SK-N-SH (cell line): Measurements from ENCODE around the gene NLGN1. TPM values are rescaled to one million over a fixed set of nuclear protein-coding genes. Genes with fewer than 3 reads are reported as not detected.

ENCODE experiments used
- CTCF ChIA-PET: fragments of 300-600, 350-600 bp; formaldehyde crosslinking; extraction: SDS; loops from one replicate; lab custom pipeline; 2021; lab: Yijun Ruan, JAX
- POLR2A ChIA-PET: fragments of 350-600 bp; sonication (Branson Sonifier 250); formaldehyde crosslinking; extraction: SDS; loops from one replicate; lab custom pipeline; 2020; ENCODE audit warnings: antibody characterized with exemption, inconsistent platforms; lab: Yijun Ruan, JAX
- DNase-seq: peaks from one replicate; pipeline ENCODE4 v3.0.0; 2012
- H2AFZ ChIP-seq: fragments of 200-600 bp; sonication (generic); 2 replicates; pipeline ENCODE4 v1.8.1; 2016; ENCODE audit warnings: antibody characterized with exemption, mild to moderate bottlenecking, low read depth
- H3F3A ChIP-seq: fragments of 200-600 bp; sonication (generic); replicated peaks from 2 replicates; pipeline ENCODE3; 2016; ENCODE audit warnings: antibody characterized with exemption, mild to moderate bottlenecking; ENCODE audit not compliant: insufficient read depth
- H3K27ac ChIP-seq, 2 experiments: fragments of 200-500 bp in 1 of 2; fragments of 200-600 bp in 1 of 2; sonication (Bioruptor generic) in 1 of 2; sonication (generic), shearing (Covaris generic) in 1 of 2; 2 replicates each; pipeline versions ENCODE4 v1.5.1 to v1.6.1; 2014 to 2016; ENCODE audit warnings: low read depth in 2 of 2, inconsistent platforms in 1 of 2, low read length in 1 of 2, mild to moderate bottlenecking in 1 of 2, mixed read lengths in 1 of 2
- H3K27me3 ChIP-seq: fragments of 200-600 bp; sonication (generic), shearing (Covaris generic); 2 replicates; pipeline ENCODE4 v1.6.1; 2016; ENCODE audit warnings: mixed run types; ENCODE audit not compliant: insufficient read depth
- H3K36me3 ChIP-seq, 2 experiments: fragments of 200-500 bp in 1 of 2; fragments of 200-600 bp in 1 of 2; sonication (Bioruptor generic) in 1 of 2; sonication (generic) in 1 of 2; replicated peaks in 1 of 2; 2 replicates each; pipeline versions ENCODE3 to v1.5.1; 2014 to 2016; ENCODE audit warnings: low read length in 1 of 2, mild to moderate bottlenecking in 1 of 2; ENCODE audit not compliant: insufficient read depth in 2 of 2, control insufficient read depth in 1 of 2
- H3K4me1 ChIP-seq, 2 experiments: fragments of 200-500 bp in 1 of 2; fragments of 200-600 bp in 1 of 2; sonication (Bioruptor generic) in 1 of 2; sonication (generic), shearing (Covaris generic) in 1 of 2; 2 replicates each; pipeline versions ENCODE4 v1.5.1 to v1.6.1; 2014 to 2016; ENCODE audit warnings: low read depth in 1 of 2, low read length in 1 of 2, mixed run types in 1 of 2; ENCODE audit not compliant: insufficient read depth in 2 of 2, control insufficient read depth in 1 of 2
- H3K4me2 ChIP-seq: fragments of 200-600 bp; sonication (generic), shearing (Covaris generic); 2 replicates; pipeline ENCODE4 v1.6.1; 2017; ENCODE audit warnings: mixed run types
- H3K4me3 ChIP-seq, 2 experiments: fragments of 200-500 bp in 1 of 2; fragments of 200-600 bp in 1 of 2; sonication (Bioruptor generic) in 1 of 2; sonication (generic), shearing (Covaris generic) in 1 of 2; 2 replicates each; pipeline versions ENCODE4 v1.5.1 to v1.8.1; 2014 to 2016; ENCODE audit warnings: low read depth in 2 of 2, inconsistent platforms in 1 of 2, low read length in 1 of 2, mild to moderate bottlenecking in 1 of 2, mixed read lengths in 1 of 2, moderate library complexity in 1 of 2
- H3K79me2 ChIP-seq: fragments of 200-600 bp; sonication (generic); 2 replicates; pipeline ENCODE4 v1.8.1; 2017; ENCODE audit warnings: mild to moderate bottlenecking; ENCODE audit not compliant: insufficient read depth
- H3K9ac ChIP-seq: fragments of 200-600 bp; sonication (generic); 2 replicates; pipeline ENCODE4 v1.6.1; 2017; ENCODE audit warnings: mixed run types
- H3K9me2 ChIP-seq: fragments of 200-600 bp; sonication (generic); 2 replicates; pipeline ENCODE4 v1.6.1; 2017; ENCODE audit warnings: mixed run types
- H3K9me3 ChIP-seq: fragments of 200-600 bp; sonication (generic); 2 replicates; pipeline ENCODE4 v1.6.1; 2017; ENCODE audit warnings: mixed run types, mild to moderate bottlenecking, moderate library complexity
- H4K20me1 ChIP-seq: fragments of 200-600 bp; sonication (generic); 2 replicates; pipeline ENCODE4 v1.6.1; 2017; ENCODE audit warnings: mild to moderate bottlenecking, mixed run types; ENCODE audit not compliant: insufficient read depth
- ELF1 ChIP-seq: IDR thresholded peaks from 2 replicates; pipeline ENCODE4 v1.4.0; 2012
- EP300 ChIP-seq, 2 experiments: IDR thresholded peaks; 2 replicates each; pipeline versions ENCODE4 v1.4.0 to v1.6.1; 2012; ENCODE audit warnings: borderline replicate concordance in 1 of 2, low read depth in 1 of 2, low read length in 1 of 2
- FOXJ3 ChIP-seq: sonication (generic); formaldehyde crosslinking; IDR thresholded peaks from 2 replicates; pipeline ENCODE4 v1.5.1; 2020; ENCODE audit warnings: mild to moderate bottlenecking, missing genetic modification reagents
- FOXM1 ChIP-seq: IDR thresholded peaks from 2 replicates; pipeline ENCODE4 v1.4.0; 2012; ENCODE audit warnings: low read depth, mild to moderate bottlenecking
- GATA2 ChIP-seq: sonication (generic); formaldehyde crosslinking; IDR thresholded peaks from 2 replicates; pipeline ENCODE4 v1.5.0; 2020; ENCODE audit warnings: mild to moderate bottlenecking, missing genetic modification reagents
- IRF3 ChIP-seq: fragments of 150-350 bp; IDR thresholded peaks from 2 replicates; pipeline ENCODE4 v1.6.1; 2016; ENCODE audit warnings: mild to moderate bottlenecking, low read depth, low read length
- JUND ChIP-seq: IDR thresholded peaks from 2 replicates; pipeline ENCODE4 v1.4.0; 2012
- MAX ChIP-seq: IDR thresholded peaks from 2 replicates; pipeline ENCODE4 v1.4.0; 2012; ENCODE audit warnings: low read depth
- MEF2A ChIP-seq: IDR thresholded peaks from 2 replicates; pipeline ENCODE4 v1.4.0; 2012; ENCODE audit warnings: low read depth, borderline replicate concordance
- NFIC ChIP-seq: IDR thresholded peaks from 2 replicates; pipeline ENCODE4 v1.4.0; 2012; ENCODE audit warnings: borderline replicate concordance
- NRF1 ChIP-seq: IDR thresholded peaks from 2 replicates; pipeline ENCODE4 v1.6.1; 2012; ENCODE audit warnings: low read depth, mild to moderate bottlenecking, low read length
- POLR2AphosphoS5 ChIP-seq: IDR thresholded peaks from 2 replicates; pipeline ENCODE4 v1.6.1; 2012; ENCODE audit warnings: low read depth, low read length
- RCOR1 ChIP-seq: fragments of 150-350 bp; IDR thresholded peaks from 2 replicates; pipeline ENCODE4 v1.6.1; 2017; ENCODE audit warnings: antibody characterized with exemption, low read length
- RFX5 ChIP-seq: IDR thresholded peaks from 2 replicates; pipeline ENCODE4 v1.6.1; 2012; ENCODE audit warnings: mild to moderate bottlenecking, improper control_type of control experiment, low read length
- RXRA ChIP-seq: IDR thresholded peaks from 2 replicates; pipeline ENCODE4 v1.4.0; 2012; ENCODE audit warnings: low read depth, mild to moderate bottlenecking, borderline replicate concordance
- SIN3A ChIP-seq: IDR thresholded peaks from 2 replicates; pipeline ENCODE4 v1.6.1; 2012; ENCODE audit warnings: low read depth, mild to moderate bottlenecking, low read length, moderate library complexity, borderline replicate concordance
- TAF1 ChIP-seq: IDR thresholded peaks from 2 replicates; pipeline ENCODE4 v1.6.1; 2012; ENCODE audit warnings: low read depth, mild to moderate bottlenecking, low read length, moderate library complexity, borderline replicate concordance
- USF1 ChIP-seq: IDR thresholded peaks from 2 replicates; pipeline ENCODE4 v1.4.0; 2012; ENCODE audit warnings: low read depth, borderline replicate concordance
- ZBTB33 ChIP-seq: IDR thresholded peaks from 2 replicates; pipeline ENCODE4 v1.4.0; 2012; ENCODE audit warnings: low read depth, borderline replicate concordance
- polyA plus RNA-seq, 3 experiments: library from polyadenylated mRNA; depleted of rRNA; stranded (reverse); fragments of >200 nt; gene quantifications; 2 replicates each; pipeline ENCODE4 v1.2.3, GENCODE V29; 2012
- TF ChIP-seq, protein P1 (sequence below): fragments of 200-600 bp; sonication (generic); IDR thresholded peaks from 2 replicates; pipeline ENCODE4 v1.6.1; 2017; ENCODE audit warnings: antibody characterized with exemption, mild to moderate bottlenecking, moderate library complexity
- TF ChIP-seq, protein P2 (sequence below): IDR thresholded peaks from 2 replicates; pipeline ENCODE4; 2012

Gene NLGN1
- polyA plus RNA-seq, 1 of the 3 experiments (the other 2 are of a cell fraction): 1.5 TPM

GRCh38 chr3:173893835-173894234 lies 496.3 kb downstream of the NLGN1 start (continued):
- TF ChIP-seq TAF1 (no peak), MAX (no peak), FOXM1 (no peak), ZBTB33 (no peak), RXRA (no peak), NFIC (no peak)
- TF ChIP-seq, protein P1, sequence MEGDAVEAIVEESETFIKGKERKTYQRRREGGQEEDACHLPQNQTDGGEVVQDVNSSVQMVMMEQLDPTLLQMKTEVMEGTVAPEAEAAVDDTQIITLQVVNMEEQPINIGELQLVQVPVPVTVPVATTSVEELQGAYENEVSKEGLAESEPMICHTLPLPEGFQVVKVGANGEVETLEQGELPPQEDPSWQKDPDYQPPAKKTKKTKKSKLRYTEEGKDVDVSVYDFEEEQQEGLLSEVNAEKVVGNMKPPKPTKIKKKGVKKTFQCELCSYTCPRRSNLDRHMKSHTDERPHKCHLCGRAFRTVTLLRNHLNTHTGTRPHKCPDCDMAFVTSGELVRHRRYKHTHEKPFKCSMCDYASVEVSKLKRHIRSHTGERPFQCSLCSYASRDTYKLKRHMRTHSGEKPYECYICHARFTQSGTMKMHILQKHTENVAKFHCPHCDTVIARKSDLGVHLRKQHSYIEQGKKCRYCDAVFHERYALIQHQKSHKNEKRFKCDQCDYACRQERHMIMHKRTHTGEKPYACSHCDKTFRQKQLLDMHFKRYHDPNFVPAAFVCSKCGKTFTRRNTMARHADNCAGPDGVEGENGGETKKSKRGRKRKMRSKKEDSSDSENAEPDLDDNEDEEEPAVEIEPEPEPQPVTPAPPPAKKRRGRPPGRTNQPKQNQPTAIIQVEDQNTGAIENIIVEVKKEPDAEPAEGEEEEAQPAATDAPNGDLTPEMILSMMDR: no peak
- TF ChIP-seq, all 33 proteins: peak for 0

DNA sequence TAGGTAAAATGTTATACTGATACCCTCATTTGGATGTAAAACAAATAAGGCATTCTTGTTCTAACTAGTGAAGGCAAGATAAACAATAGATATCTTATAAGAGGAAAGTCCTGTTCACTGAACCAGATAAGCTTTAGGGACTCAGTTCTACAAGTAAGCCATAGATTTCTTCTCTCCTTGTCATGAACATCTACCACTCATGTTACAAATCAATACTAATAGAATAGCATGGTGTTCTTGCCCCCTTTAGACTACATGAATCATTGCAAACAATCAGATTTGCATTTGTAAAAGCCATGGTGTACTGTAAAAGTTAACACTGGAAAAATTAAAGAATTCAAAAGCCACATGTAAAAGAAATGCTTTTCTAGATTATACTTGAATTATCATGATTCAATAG lies 500.1 kb downstream of the NLGN1 start:
- Histone ChIP-seq H3K4me3 (no peak overlapping the region), H3K36me3 (no peaks in the 10 kb centered on the region), H3K79me2 (no peaks in the 10 kb centered on the region), H3K4me2 (no peak overlapping the region), H3K27me3 (no peaks in the 10 kb centered on the region), H3F3A (peaks cover 10% of the 10 kb centered on the region), H3K4me1 (no peaks in the 10 kb centered on the region; a peak in 1 of 4 replicates), H4K20me1 (no peaks in the 10 kb centered on the region), H3K27ac (no peak overlapping the region), H3K9me2 (no peaks in the 10 kb centered on the region), H3K9me3 (no peaks in the 10 kb centered on the region), H2AFZ (peak overlapping the region; percentile 9; the same call in 1 of the 2 replicates), H3K9ac (no peak overlapping the region)
- no peak for DNase-seq
- no peak for TF ChIP-seq FOXJ3 (CRISPR knock-in tag)
- no peak for TF ChIP-seq USF1
- no peak for TF ChIP-seq IRF3
- TF ChIP-seq TAF1: no peak
- TF ChIP-seq JUND: no peak
- no peak for TF ChIP-seq RFX5
- TF ChIP-seq ZBTB33: no peak
- TF ChIP-seq, protein P2, sequence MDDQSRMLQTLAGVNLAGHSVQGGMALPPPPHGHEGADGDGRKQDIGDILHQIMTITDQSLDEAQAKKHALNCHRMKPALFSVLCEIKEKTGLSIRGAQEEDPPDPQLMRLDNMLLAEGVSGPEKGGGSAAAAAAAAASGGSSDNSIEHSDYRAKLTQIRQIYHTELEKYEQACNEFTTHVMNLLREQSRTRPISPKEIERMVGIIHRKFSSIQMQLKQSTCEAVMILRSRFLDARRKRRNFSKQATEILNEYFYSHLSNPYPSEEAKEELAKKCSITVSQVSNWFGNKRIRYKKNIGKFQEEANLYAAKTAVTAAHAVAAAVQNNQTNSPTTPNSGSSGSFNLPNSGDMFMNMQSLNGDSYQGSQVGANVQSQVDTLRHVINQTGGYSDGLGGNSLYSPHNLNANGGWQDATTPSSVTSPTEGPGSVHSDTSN: no peak
- TF ChIP-seq SIN3A: no peak
- no peak for TF ChIP-seq RXRA
- no peak for TF ChIP-seq GATA2 (CRISPR knock-in tag)
- no peak for TF ChIP-seq EP300 (IDR thresholded peaks at IDR 0.05; ENCODE audit: borderline replicate concordance in 1 of 2, low read depth in 1 of 2, low read length in 1 of 2)
- TF ChIP-seq POLR2AphosphoS5: no peak
- TF ChIP-seq ELF1: no peak
- no peak for TF ChIP-seq NRF1
- no peak for TF ChIP-seq MEF2A
- TF ChIP-seq RCOR1: no peak
- CTCF ChIA-PET: interaction anchor here (1.4 kb wide), 1 partner anchor 11 kb away, joined by 3 read pairs; no protein-coding TSS in a partner anchor
- POLR2A ChIA-PET: no interaction called here
